ENCODE data around the gene NR2C2AP.

- TF ChIP-seq EZH2phosphoT487 (IDR thresholded peaks at IDR 0.05; ENCODE audit: low read length), result no peak
- peak; percentile 84 for TF ChIP-seq CTCF (IDR thresholded peaks at IDR 0.05; ENCODE audit: low read length)
These were observed 17.1 kb downstream of the NR2C2AP start for GRCh38 chr19:19185853-19186740.

All from MM.1S (cell line).